ENCODE data around the gene S100Z. TPM values are rescaled to one million over a fixed set of nuclear protein-coding genes. Genes with fewer than 3 reads are reported as not detected.

S100Z gene
- polyA plus RNA-seq, 2 of the 4 experiments (the other 2 are of a cell fraction): not detected

GRCh38 chr5:76861612-76862011 lies 11.8 kb downstream of the S100Z start (continued):
- TF ChIP-seq, protein P1, sequence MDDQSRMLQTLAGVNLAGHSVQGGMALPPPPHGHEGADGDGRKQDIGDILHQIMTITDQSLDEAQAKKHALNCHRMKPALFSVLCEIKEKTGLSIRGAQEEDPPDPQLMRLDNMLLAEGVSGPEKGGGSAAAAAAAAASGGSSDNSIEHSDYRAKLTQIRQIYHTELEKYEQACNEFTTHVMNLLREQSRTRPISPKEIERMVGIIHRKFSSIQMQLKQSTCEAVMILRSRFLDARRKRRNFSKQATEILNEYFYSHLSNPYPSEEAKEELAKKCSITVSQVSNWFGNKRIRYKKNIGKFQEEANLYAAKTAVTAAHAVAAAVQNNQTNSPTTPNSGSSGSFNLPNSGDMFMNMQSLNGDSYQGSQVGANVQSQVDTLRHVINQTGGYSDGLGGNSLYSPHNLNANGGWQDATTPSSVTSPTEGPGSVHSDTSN (IDR thresholded peaks at IDR 0.05): no peak
- TF ChIP-seq FOSL2 (IDR thresholded peaks at IDR 0.05): no peak
- TF ChIP-seq FOSL2 (CRISPR knock-in tag; IDR thresholded peaks at IDR 0.05): no peak
- TF ChIP-seq, protein P2, sequence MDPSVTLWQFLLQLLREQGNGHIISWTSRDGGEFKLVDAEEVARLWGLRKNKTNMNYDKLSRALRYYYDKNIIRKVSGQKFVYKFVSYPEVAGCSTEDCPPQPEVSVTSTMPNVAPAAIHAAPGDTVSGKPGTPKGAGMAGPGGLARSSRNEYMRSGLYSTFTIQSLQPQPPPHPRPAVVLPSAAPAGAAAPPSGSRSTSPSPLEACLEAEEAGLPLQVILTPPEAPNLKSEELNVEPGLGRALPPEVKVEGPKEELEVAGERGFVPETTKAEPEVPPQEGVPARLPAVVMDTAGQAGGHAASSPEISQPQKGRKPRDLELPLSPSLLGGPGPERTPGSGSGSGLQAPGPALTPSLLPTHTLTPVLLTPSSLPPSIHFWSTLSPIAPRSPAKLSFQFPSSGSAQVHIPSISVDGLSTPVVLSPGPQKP (IDR thresholded peaks at IDR 0.05; ENCODE audit: low read depth, low read length): no peak

DNA sequence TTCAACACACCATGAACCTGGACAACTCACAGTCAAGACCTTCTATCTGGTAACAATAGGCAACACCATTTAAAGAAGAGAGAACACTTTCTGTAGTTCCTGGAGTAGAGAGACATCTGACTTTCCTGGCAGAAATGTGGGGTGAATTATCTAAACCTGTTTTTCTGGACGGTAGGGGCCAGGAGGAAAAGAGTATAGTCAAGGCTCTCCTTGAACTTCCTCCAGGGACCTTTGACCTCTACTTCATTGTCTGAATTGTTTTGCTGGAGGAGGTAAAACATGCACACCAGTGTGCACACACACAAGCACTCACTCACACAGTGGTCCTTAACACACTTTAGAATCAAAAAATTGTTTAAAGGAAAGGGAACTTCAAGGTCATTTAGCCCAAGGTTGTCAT lies 13.2 kb downstream of the S100Z start:
- H3K4me3 ChIP-seq: no peak overlapping the region
- CTCF ChIA-PET: interaction anchor here (1.4 kb wide), 1 partner anchor 153 kb away, joined by 6 read pairs; no protein-coding TSS in a partner anchor
- DNase-seq (ENCODE audit: low read depth in 1 of 2, low spot score in 1 of 2): no peak
- WGBS (ENCODE audit: missing lambda C conversion rate): 71% methylated on average over 1 of the region's 1 CpG
- ATAC-seq: no peak
- peaks cover 9% of the 10 kb centered on the region; the same call in 2 of the 3 replicates for H3K4me1 ChIP-seq
- POLR2A ChIA-PET: no interaction called here
- FAIRE-seq: no peak
- H3K9me3 ChIP-seq: no peaks in the 10 kb centered on the region
- no peak for TF ChIP-seq KDM1A (IDR thresholded peaks at IDR 0.05; ENCODE audit: low read depth)
- TF ChIP-seq TP53 (CRISPR knock-in tag; IDR thresholded peaks at IDR 0.05): no peak
- no peak for TF ChIP-seq RNF2 (IDR thresholded peaks at IDR 0.05; ENCODE audit: borderline replicate concordance, low read depth)
- no peak for TF ChIP-seq HES2 (IDR thresholded peaks at IDR 0.05)
- no peak overlapping the region for H3K4me2 ChIP-seq
- no peak overlapping the region for H3K27ac ChIP-seq

- Histone ChIP-seq H3K9me3 (no peaks in the 10 kb centered on the region), H3K27ac (no peak overlapping the region), H3K4me2 (no peak overlapping the region), H3K4me1 (peaks cover 9% of the 10 kb centered on the region; the same call in 2 of the 3 replicates), H3K4me3 (no peak overlapping the region)
- FAIRE-seq (no peak), ATAC-seq (no peak), DNase-seq (ENCODE audit: low read depth in 1 of 2, low spot score in 1 of 2) (no peak)
- CTCF ChIA-PET: interaction anchor here (1.0 to 11.6 kb wide), 7 partner anchors 18 to 651 kb away, joined by 4 to 161 read pairs (median 8); no protein-coding TSS in a partner anchor
- 93% methylated on average over 2 of the region's 2 CpGs for WGBS (ENCODE audit: missing lambda C conversion rate)
- POLR2A ChIA-PET: no interaction called here
- no peak for TF ChIP-seq CEBPB (IDR thresholded peaks at IDR 0.05)
- no peak for TF ChIP-seq MYC (IDR thresholded peaks at IDR 0.05; ENCODE audit: borderline replicate concordance, low read length)
- TF ChIP-seq MAX (IDR thresholded peaks at IDR 0.05): no peak
- TF ChIP-seq KDM5A (IDR thresholded peaks at IDR 0.05): no peak
- no peak for TF ChIP-seq RCOR1 (IDR thresholded peaks at IDR 0.05; ENCODE audit: low read depth, low read length)
- no peak for TF ChIP-seq CHD2 (IDR thresholded peaks at IDR 0.05; ENCODE audit: low read length, partially characterized antibody)
- TF ChIP-seq CTCF (IDR thresholded peaks at IDR 0.05): no peak
- TF ChIP-seq, protein P1 (IDR thresholded peaks at IDR 0.05): no peak
- no peak for TF ChIP-seq EP300 (IDR thresholded peaks at IDR 0.05)
- TF ChIP-seq HOXB5 (CRISPR knock-in tag; IDR thresholded peaks at IDR 0.05): no peak
- TF ChIP-seq HEYL (CRISPR knock-in tag; IDR thresholded peaks at IDR 0.05): no peak
- TF ChIP-seq, protein P2 (IDR thresholded peaks at IDR 0.05; ENCODE audit: low read depth, low read length): no peak
- no peak for TF ChIP-seq FOXS1 (CRISPR knock-in tag; IDR thresholded peaks at IDR 0.05)
- TF ChIP-seq, protein P3, sequence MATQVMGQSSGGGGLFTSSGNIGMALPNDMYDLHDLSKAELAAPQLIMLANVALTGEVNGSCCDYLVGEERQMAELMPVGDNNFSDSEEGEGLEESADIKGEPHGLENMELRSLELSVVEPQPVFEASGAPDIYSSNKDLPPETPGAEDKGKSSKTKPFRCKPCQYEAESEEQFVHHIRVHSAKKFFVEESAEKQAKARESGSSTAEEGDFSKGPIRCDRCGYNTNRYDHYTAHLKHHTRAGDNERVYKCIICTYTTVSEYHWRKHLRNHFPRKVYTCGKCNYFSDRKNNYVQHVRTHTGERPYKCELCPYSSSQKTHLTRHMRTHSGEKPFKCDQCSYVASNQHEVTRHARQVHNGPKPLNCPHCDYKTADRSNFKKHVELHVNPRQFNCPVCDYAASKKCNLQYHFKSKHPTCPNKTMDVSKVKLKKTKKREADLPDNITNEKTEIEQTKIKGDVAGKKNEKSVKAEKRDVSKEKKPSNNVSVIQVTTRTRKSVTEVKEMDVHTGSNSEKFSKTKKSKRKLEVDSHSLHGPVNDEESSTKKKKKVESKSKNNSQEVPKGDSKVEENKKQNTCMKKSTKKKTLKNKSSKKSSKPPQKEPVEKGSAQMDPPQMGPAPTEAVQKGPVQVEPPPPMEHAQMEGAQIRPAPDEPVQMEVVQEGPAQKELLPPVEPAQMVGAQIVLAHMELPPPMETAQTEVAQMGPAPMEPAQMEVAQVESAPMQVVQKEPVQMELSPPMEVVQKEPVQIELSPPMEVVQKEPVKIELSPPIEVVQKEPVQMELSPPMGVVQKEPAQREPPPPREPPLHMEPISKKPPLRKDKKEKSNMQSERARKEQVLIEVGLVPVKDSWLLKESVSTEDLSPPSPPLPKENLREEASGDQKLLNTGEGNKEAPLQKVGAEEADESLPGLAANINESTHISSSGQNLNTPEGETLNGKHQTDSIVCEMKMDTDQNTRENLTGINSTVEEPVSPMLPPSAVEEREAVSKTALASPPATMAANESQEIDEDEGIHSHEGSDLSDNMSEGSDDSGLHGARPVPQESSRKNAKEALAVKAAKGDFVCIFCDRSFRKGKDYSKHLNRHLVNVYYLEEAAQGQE (IDR thresholded peaks at IDR 0.05): no peak
- no peak for TF ChIP-seq GATA3 (IDR thresholded peaks at IDR 0.05; ENCODE audit: borderline replicate concordance)
- no peak for TF ChIP-seq CHD4 (IDR thresholded peaks at IDR 0.05; ENCODE audit: borderline replicate concordance)
- TF ChIP-seq ZC3H11A (IDR thresholded peaks at IDR 0.05): no peak
- TF ChIP-seq PHF8 (IDR thresholded peaks at IDR 0.05; ENCODE audit: borderline replicate concordance, low read depth): no peak
- no peak for TF ChIP-seq ZSCAN20 (CRISPR knock-in tag; IDR thresholded peaks at IDR 0.05)
These were observed 16.7 kb downstream of the S100Z start for GRCh38 chr5:76866503-76866902.

All from A549 (cell line).